ENCODE results near the gene RANBP17.

DNA sequence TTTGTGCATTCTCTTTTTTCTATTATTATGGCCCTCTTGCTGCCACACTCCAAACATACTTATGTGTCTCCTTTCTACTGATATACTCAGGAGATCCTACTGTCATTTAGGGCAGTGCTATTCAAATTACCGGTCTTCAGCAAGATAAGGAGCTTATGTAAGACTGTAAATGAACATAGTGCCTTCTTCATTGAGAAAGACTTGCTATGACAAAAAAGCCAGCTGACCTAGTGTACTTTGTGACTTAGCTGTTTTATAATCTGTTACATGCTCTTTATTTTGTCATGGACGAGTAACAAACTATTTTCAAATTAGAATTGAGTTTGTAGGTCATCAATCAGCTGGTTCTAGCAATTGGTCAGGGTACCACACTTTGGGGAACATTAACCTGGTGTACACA is 32.8 kb downstream of the RANBP17 start:
- TF ChIP-seq EP300 (IDR thresholded peaks at IDR 0.05; ENCODE audit: low read depth), result no peak
- TF ChIP-seq, protein P1, sequence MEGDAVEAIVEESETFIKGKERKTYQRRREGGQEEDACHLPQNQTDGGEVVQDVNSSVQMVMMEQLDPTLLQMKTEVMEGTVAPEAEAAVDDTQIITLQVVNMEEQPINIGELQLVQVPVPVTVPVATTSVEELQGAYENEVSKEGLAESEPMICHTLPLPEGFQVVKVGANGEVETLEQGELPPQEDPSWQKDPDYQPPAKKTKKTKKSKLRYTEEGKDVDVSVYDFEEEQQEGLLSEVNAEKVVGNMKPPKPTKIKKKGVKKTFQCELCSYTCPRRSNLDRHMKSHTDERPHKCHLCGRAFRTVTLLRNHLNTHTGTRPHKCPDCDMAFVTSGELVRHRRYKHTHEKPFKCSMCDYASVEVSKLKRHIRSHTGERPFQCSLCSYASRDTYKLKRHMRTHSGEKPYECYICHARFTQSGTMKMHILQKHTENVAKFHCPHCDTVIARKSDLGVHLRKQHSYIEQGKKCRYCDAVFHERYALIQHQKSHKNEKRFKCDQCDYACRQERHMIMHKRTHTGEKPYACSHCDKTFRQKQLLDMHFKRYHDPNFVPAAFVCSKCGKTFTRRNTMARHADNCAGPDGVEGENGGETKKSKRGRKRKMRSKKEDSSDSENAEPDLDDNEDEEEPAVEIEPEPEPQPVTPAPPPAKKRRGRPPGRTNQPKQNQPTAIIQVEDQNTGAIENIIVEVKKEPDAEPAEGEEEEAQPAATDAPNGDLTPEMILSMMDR (IDR thresholded peaks at IDR 0.05), result no peak
- TF ChIP-seq POLR2AphosphoS5 (IDR thresholded peaks at IDR 0.05), result no peak
